ENCODE results near the gene KRTAP10-7.
A peak's percentile ranks its signal among the peaks of the same experiment; 100 is the strongest.
"Not testable (repeated sequence)": the region's sequence is repeated elsewhere in the genome, so short reads cannot be mapped to it uniquely, and the experiment has no call there.

Gene KRTAP10-7

GRCh38 chr21:44612669-44613229, 12.4 kb downstream of the KRTAP10-7 start:
- DNase-seq, result no peak

GRCh38 chr21:44613386-44614155, 13.2 kb downstream of the KRTAP10-7 start:
- no peak for DNase-seq

- DNase-seq, result no peak
These were observed 13.8 kb downstream of the KRTAP10-7 start for GRCh38 chr21:44614161-44614631.

GRCh38 chr21:44614961-44615391, 14.6 kb downstream of the KRTAP10-7 start:
- DNase-seq, result no peak

- DNase-seq, result no peak
These were observed 15.1 kb downstream of the KRTAP10-7 start for GRCh38 chr21:44615466-44615865.

- DNase-seq, result no peak
These were observed 15.7 kb downstream of the KRTAP10-7 start for GRCh38 chr21:44615911-44616590.

GRCh38 chr21:44616591-44616926, 16.2 kb downstream of the KRTAP10-7 start:
- DNase-seq, result no peak

GRCh38 chr21:44617071-44617501, 16.7 kb downstream of the KRTAP10-7 start:
- DNase-seq, result no peak

GRCh38 chr21:44618504-44618903, 18.1 kb downstream of the KRTAP10-7 start:
- peak; percentile 2 for DNase-seq

GRCh38 chr21:44618909-44619308, 18.5 kb downstream of the KRTAP10-7 start:
- no peak for DNase-seq

- DNase-seq, result no peak
These were observed 19.5 kb downstream of the KRTAP10-7 start for GRCh38 chr21:44619886-44620285.

- DNase-seq, result no peak
These were observed 23.2 kb downstream of the KRTAP10-7 start for GRCh38 chr21:44623575-44623974.

GRCh38 chr21:44625756-44626155, 25.4 kb downstream of the KRTAP10-7 start:
- no peak for DNase-seq

- DNase-seq, result no peak
These were observed 25.9 kb downstream of the KRTAP10-7 start for GRCh38 chr21:44626262-44626661.

- DNase-seq, result no peak
These were observed 26.3 kb downstream of the KRTAP10-7 start, which contains the start of gene KRTAP10-9 for GRCh38 chr21:44626673-44627143. TSS of gene KRTAP10-9 (plus strand) at chr21:44627093. CDS start at chr21:44627172, 79 bp downstream.

GRCh38 chr21:44627181-44627822, 26.9 kb downstream of the KRTAP10-7 start:
- not testable (repeated sequence) for DNase-seq

- DNase-seq, result not testable (repeated sequence)
These were observed 27.4 kb downstream of the KRTAP10-7 start for GRCh38 chr21:44627831-44628233.

- DNase-seq, result no peak
These were observed 28.5 kb downstream of the KRTAP10-7 start for GRCh38 chr21:44628707-44629391.

- DNase-seq, result no peak
These were observed 30.0 kb downstream of the KRTAP10-7 start for GRCh38 chr21:44630440-44630839.

- DNase-seq, result no peak
These were observed 31.7 kb downstream of the KRTAP10-7 start for GRCh38 chr21:44632067-44632466.

GRCh38 chr21:44636209-44637017, 36.0 kb downstream of the KRTAP10-7 start:
- no peak for DNase-seq
